ENCODE results near the gene CPSF2.

The CPSF2 gene

DNA sequence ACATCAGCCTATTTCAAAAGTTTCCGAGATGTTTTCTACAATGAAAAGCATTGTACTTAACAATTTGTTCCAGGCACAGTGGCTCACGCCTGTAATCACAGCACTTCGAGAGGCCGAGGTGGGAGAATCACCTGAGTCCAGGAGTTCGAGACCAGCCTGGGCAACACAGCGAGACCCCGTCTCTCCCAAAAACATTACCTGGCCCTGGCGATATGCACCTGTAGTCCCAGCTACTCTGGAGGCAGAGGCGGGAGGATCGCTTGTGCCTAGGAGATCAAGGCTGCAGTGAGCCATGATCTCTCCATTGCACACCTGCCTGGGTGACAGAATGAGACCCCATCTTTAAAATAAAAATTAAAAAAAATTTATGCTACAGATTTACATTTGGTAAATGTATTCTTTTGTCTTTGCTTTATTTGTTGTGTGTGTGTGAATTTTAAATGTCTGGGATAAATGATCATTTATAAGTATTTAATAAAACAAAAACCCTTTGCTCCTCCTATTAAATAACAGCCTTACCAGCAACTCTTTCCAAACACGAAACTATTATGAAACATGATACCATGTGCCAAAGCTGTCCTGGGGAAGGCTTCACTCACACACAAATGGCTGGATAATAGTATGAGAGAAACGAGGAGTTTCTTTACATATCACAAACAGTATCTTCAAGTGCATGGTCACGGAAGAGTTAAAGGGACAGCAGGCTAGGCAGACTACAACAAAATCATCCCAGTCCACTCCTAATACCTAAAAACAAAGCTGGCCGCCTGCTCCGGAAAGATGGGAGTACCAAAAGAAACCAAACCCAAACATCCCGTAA lies 16.5 kb upstream of the CPSF2 start:
- no peak for DNase-seq (ENCODE audit: extremely low read depth, low read depth)
- TF ChIP-seq, protein P1, sequence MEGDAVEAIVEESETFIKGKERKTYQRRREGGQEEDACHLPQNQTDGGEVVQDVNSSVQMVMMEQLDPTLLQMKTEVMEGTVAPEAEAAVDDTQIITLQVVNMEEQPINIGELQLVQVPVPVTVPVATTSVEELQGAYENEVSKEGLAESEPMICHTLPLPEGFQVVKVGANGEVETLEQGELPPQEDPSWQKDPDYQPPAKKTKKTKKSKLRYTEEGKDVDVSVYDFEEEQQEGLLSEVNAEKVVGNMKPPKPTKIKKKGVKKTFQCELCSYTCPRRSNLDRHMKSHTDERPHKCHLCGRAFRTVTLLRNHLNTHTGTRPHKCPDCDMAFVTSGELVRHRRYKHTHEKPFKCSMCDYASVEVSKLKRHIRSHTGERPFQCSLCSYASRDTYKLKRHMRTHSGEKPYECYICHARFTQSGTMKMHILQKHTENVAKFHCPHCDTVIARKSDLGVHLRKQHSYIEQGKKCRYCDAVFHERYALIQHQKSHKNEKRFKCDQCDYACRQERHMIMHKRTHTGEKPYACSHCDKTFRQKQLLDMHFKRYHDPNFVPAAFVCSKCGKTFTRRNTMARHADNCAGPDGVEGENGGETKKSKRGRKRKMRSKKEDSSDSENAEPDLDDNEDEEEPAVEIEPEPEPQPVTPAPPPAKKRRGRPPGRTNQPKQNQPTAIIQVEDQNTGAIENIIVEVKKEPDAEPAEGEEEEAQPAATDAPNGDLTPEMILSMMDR (IDR thresholded peaks at IDR 0.05; ENCODE audit: low read depth, low read length, missing control alignments): no peak
- peak overlapping the region; percentile 90 for H3K4me3 ChIP-seq (replicated peaks; ENCODE audit: low read depth, low read length)

DNA sequence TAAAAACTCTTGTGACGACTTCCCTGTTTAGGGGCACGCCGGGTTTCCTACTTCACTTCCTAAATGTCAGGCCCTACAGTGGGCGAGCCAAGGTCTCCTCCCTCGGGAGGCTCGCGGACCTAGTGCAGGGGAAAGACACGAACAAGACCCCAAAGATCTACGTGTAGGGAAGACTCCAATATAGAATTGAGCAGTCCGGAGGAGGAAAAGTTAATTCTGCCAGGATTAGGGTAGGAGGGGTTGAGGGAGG lies 16.0 kb upstream of the CPSF2 start:
- TF ChIP-seq, protein P1 (IDR thresholded peaks at IDR 0.05; ENCODE audit: low read depth, low read length, missing control alignments): no peak
- H3K4me3 ChIP-seq (replicated peaks; ENCODE audit: low read depth, low read length): peak overlapping the region; percentile 90
- no peak for DNase-seq (ENCODE audit: extremely low read depth, low read depth)

DNA sequence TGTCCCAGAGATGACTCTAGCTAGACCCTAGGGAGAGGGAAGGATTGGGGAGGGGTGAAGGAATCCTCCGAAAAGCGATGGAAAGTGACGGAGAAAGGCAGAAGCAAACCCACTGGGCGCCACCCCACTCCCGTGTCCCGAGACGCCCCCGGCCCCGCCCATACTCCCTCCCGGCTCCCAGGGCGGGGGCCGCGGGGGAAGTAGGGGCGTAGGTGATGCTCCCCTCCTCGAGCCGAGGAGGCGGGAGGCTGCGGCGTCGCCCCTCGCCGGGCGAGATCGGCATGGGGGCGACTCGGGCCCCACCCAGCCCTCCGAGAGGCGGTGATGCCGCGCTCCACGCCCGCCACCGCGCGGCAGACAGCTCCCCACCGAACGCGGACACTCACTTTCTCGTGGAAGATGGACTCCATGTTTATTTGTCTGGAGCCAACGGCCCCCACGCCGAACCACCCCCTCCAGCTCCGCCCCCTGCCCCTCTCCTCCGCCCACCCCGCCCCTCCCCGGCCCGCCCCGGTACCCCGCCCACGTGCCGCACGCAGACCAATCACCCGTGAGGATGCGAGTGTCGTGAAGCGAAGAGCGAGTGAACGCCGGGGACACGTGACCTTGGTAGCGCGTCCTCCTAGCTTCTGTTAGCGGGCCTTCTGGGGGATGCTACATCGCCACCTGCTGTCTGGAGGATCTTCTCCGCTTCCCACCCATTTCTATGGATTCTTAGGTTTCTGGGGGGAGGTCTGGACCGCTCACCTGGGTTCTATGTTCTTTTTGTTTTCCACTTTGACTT lies 15.4 kb upstream of the CPSF2 start, which contains the start of gene ATXN3:
Gene ATXN3, minus strand, starts transcription at position 440 of the 784 bp plus-strand sequence. Its CDS starts 30 bp downstream, at position 410.
- H3K4me3 ChIP-seq (replicated peaks; ENCODE audit: low read depth, low read length): peak within 1 kb of the TSS; percentile 90
- TF ChIP-seq, protein P1 (IDR thresholded peaks at IDR 0.05; ENCODE audit: low read depth, low read length, missing control alignments): peak; percentile 81
- peak; percentile 98 for DNase-seq (ENCODE audit: extremely low read depth, low read depth)

DNA sequence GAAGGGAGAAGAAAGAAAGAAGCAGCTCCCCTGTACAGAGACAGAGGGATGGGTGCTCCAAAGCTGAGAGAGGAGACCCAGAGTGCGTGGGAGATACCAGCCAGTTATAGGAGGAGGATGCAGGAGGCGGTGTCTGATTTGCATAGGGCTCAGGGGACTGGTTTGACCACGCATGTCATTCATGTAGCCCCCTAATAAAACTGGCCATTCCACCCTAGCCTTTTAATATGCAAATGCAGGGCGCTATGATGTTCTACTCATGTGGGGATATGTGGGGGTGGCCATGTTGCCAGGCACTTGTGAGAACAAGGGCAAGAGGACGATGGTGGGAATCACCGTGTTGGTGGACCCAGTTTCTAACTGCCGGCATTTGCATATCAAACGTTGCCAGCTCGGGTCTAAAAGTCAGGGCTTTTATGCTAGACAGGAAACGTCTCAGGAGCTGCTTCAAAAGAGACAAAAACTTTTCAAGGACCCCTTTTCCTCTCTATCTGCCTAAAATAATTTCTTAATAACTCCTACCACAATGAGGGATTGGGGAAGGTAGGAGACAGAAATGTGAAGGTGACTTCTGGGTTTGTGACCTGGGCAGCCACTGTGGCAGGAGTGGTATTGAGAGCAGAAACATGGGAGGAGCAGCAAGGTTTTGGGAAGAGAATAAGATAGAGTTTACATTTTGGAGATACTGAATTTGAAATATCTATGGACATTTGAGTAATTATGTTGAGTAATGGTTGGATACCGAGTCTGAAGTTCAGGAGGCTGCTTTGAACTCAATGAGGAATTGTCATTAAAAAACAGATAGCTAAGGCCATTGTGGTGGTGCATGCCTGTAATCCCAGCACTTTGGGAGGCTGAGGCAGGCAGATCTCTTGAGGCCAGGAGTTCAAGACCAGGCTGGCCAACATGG lies 13.2 kb upstream of the CPSF2 start:
- no peak for DNase-seq (ENCODE audit: extremely low read depth, low read depth)
- no peak overlapping the region for H3K4me3 ChIP-seq (replicated peaks; ENCODE audit: low read depth, low read length)
- TF ChIP-seq, protein P1 (IDR thresholded peaks at IDR 0.05; ENCODE audit: low read depth, low read length, missing control alignments): no peak

DNA sequence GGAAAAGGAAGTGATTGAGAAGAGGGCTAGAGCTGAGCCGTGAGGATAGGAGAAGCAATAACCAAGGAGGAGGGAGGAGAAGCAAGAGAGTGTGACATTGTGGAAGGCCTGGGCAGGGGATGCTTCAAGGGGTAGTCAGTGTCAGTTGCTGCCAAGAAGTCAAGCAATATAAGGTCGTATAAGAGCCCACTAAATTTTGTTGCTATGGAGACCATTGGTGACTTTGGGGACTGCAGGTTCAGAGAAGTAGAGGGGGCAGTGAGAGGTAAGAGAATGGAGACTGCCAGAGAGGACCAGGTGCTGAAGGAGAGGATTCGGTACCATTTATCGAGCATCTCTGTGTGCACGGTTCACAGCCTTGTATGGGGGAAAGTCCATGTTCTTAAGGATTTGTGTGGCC lies 12.3 kb upstream of the CPSF2 start:
- no peak for DNase-seq (ENCODE audit: extremely low read depth, low read depth)
- TF ChIP-seq, protein P1 (IDR thresholded peaks at IDR 0.05; ENCODE audit: low read depth, low read length, missing control alignments): no peak
- H3K4me3 ChIP-seq (replicated peaks; ENCODE audit: low read depth, low read length): no peak overlapping the region

DNA sequence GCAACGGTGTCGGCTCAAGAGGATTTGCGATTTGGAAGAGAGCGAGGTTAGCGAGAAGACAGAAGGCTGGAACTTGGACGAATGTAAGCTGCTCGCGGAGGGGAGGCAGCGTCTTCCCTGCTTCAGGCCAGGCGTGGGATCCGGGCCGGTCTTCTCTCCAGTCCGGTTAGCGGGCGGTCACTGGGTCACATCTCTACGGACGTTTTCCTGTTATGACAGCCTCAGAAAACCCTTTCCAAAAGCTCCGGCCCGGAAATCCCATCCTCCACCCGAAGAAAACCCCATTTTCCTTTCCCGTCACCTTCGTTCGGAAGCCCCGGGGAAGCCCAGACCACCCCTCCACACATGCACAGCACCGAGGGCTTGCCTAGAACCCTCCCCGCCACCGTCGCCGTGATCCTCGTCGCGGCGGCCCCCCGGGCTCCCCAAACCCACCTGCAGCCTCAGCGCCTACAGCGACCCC lies 531 bp upstream of the CPSF2 start:
- TF ChIP-seq, protein P1 (IDR thresholded peaks at IDR 0.05; ENCODE audit: low read depth, low read length, missing control alignments): no peak
- H3K4me3 ChIP-seq (replicated peaks; ENCODE audit: low read depth, low read length): peak overlapping the region; percentile 99
- no peak for DNase-seq (ENCODE audit: extremely low read depth, low read depth)
